Esophagus squamous epithelium (tissue), 5 donors: Measurements from ENCODE around the gene PDZRN4. TPM values are rescaled to one million over a fixed set of nuclear protein-coding genes. Genes with fewer than 3 reads are reported as not detected.
"Not testable (repeated sequence)": the region's sequence is repeated elsewhere in the genome, so short reads cannot be mapped to it uniquely, and the experiment has no call there.

ENCODE experiments used
- DNase-seq: peaks from one replicate; lab custom pipeline; 2025; lab: John Stamatoyannopoulos, UW
- H3K27ac ChIP-seq, 4 donors: fragments of 200-600 bp; sonication (generic); one replicate each; pipeline ENCODE4 v1.5.1; 2016 to 2019; ENCODE audit warnings: mild to moderate bottlenecking in 1 of 4
- H3K27me3 ChIP-seq, 4 donors: fragments of 200-600 bp; sonication (generic); 1 replicate in 3 of 4; 2 replicates in 1 of 4; pipeline versions ENCODE4 v1.5.1 to v1.6.0; 2017 to 2021; ENCODE audit warnings: antibody characterized with exemption in 1 of 4
- H3K36me3 ChIP-seq, 3 donors: fragments of 200-600 bp; sonication (generic); one replicate each; pipeline ENCODE4 v1.5.1; 2016 to 2019
- H3K4me1 ChIP-seq, 3 donors: fragments of 200-600 bp; sonication (generic); one replicate each; pipeline ENCODE4 v1.5.1; 2017 to 2019
- H3K4me3 ChIP-seq, 4 donors: fragments of 200-600 bp; sonication (generic); 1 replicate in 3 of 4; 2 replicates in 1 of 4; pipeline ENCODE4 v1.5.1; 2016 to 2019; ENCODE audit warnings: mild to moderate bottlenecking in 2 of 4, moderate library complexity in 1 of 4
- H3K9me3 ChIP-seq, 3 donors: fragments of 200-600 bp; sonication (generic); one replicate each; pipeline ENCODE4 v1.5.1; 2016 to 2019
- POLR2A ChIP-seq, 4 donors: fragments of 450-650 bp; IDR thresholded peaks; one replicate each; pipeline ENCODE4 v1.6.1; 2017; ENCODE audit warnings: antibody characterized with exemption in 4 of 4, mild to moderate bottlenecking in 4 of 4, moderate library complexity in 3 of 4
- WGBS, 2 donors: methylation state at CpG; one replicate each; pipeline ENCODE4 v1.1.5; 2018; 5-methylcytosine and 5-hydroxymethylcytosine counted together
- intact Hi-C: fragments of 100-400 bp; cut with DNase I; formaldehyde crosslinking; loops from one replicate; pipeline ENCODE4 v1.15.0; 2022
- total RNA-seq, 4 donors: library from RNA; depleted of rRNA; stranded (reverse); fragments of >200 nt; gene quantifications; one replicate each; pipeline ENCODE4 v1.1.0, GENCODE V29; 2016
- TF ChIP-seq, protein P1 (sequence below), 6 experiments: fragments of 450-650 bp in 4 of 6; fragments of 200-600 bp in 2 of 6; sonication (generic) in 2 of 6; IDR thresholded peaks; one replicate each; pipeline ENCODE4 v1.5.1; 2016 to 2019; ENCODE audit warnings: antibody characterized with exemption in 6 of 6, mild to moderate bottlenecking in 4 of 6, moderate library complexity in 4 of 6
- donor health status: DM: yes; HTN: yes; CAD: no.

PDZRN4 gene
- total RNA-seq, 4 donors from 2014 or later, result 0.31 to 22.5 (median 2.1) TPM

- no peaks in the 10 kb centered on the region for H3K27me3 ChIP-seq
- DNase-seq, result no peak
- no peaks in the 10 kb centered on the region for H3K9me3 ChIP-seq
- no peak for TF ChIP-seq POLR2A (IDR thresholded peaks at IDR 0.05)
- TF ChIP-seq, protein P1, sequence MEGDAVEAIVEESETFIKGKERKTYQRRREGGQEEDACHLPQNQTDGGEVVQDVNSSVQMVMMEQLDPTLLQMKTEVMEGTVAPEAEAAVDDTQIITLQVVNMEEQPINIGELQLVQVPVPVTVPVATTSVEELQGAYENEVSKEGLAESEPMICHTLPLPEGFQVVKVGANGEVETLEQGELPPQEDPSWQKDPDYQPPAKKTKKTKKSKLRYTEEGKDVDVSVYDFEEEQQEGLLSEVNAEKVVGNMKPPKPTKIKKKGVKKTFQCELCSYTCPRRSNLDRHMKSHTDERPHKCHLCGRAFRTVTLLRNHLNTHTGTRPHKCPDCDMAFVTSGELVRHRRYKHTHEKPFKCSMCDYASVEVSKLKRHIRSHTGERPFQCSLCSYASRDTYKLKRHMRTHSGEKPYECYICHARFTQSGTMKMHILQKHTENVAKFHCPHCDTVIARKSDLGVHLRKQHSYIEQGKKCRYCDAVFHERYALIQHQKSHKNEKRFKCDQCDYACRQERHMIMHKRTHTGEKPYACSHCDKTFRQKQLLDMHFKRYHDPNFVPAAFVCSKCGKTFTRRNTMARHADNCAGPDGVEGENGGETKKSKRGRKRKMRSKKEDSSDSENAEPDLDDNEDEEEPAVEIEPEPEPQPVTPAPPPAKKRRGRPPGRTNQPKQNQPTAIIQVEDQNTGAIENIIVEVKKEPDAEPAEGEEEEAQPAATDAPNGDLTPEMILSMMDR (IDR thresholded peaks at IDR 0.05), result no peak
- H3K36me3 ChIP-seq, result no peaks in the 10 kb centered on the region
- intact Hi-C loops, result no loop called here
- 70 to 74% methylated on average over 1 of the region's 1 CpG for WGBS, 2 donors
- H3K27ac ChIP-seq, result no peak overlapping the region
- no peaks in the 10 kb centered on the region for H3K4me1 ChIP-seq
- no peak overlapping the region for H3K4me3 ChIP-seq
Measured at GRCh38 chr12:41304526-41304925, 116.4 kb downstream of the PDZRN4 start.

DNA sequence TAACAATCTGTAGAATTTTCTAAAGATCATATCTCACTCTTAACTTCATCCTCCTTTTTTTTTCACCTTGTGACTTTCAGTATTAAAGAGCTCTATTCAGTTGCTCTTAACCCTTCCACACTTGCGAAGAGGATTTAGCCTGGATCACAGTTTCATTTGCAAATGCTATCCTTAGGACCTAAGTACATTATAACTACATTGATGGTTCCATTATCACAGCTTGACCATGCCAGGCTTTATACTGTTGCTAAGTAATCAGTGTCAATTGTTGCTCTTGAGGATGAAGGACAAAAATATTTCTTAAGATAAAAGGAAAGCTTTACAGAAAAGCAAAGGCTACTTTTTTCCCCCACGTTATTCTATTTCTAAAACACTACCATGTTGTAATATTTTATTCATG, 122.2 kb downstream of the PDZRN4 start:
- H3K4me3 ChIP-seq, result no peak overlapping the region
- intact Hi-C loops, result no loop called here
- no peaks in the 10 kb centered on the region for H3K36me3 ChIP-seq
- H3K27me3 ChIP-seq, result no peaks in the 10 kb centered on the region
- H3K27ac ChIP-seq, result no peak overlapping the region
- DNase-seq, result no peak
- no peaks in the 10 kb centered on the region for H3K9me3 ChIP-seq
- TF ChIP-seq, protein P1 (IDR thresholded peaks at IDR 0.05), result no peak
- TF ChIP-seq POLR2A (IDR thresholded peaks at IDR 0.05), result no peak
- 78 to 93% methylated on average over 2 of the region's 2 CpGs for WGBS, 2 donors
- H3K4me1 ChIP-seq, result no peaks in the 10 kb centered on the region

DNA sequence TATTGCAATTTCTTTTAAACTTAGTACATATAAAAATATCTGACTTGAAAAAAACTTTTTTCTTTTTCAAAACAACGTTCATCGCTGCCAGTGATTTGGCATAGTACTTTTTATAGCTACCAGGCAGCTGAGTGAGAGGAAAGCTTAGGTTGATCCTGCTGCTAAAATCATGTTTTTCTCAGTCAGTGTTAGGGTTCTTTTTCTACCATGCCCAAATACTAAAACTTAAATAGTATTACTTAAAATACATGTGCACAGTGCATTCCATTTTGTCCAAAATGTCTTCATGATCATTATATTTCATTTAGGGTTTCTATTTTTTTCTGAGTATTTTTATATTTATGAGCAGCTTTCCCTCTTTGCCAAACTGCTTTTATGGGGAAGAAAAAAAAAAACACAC, 123.8 kb downstream of the PDZRN4 start:
- Histone ChIP-seq H3K36me3 (no peaks in the 10 kb centered on the region), H3K27me3 (no peaks in the 10 kb centered on the region), H3K4me1 (no peaks in the 10 kb centered on the region), H3K9me3 (no peaks in the 10 kb centered on the region), H3K27ac (no peak overlapping the region), H3K4me3 (no peak overlapping the region)
- 83 to 84% methylated on average over 2 of the region's 2 CpGs for WGBS, 2 donors
- intact Hi-C loops, result no loop called here
- no peak for DNase-seq
- TF ChIP-seq, protein P1 (IDR thresholded peaks at IDR 0.05), result no peak
- no peak for TF ChIP-seq POLR2A (IDR thresholded peaks at IDR 0.05)

- H3K4me3 ChIP-seq, H3K27ac ChIP-seq, H3K27me3 ChIP-seq, intact Hi-C loops, DNase-seq, H3K9me3 ChIP-seq, H3K36me3 ChIP-seq, H3K4me1 ChIP-seq: not testable (repeated sequence)
- WGBS, 2 donors, result 64 to 71% methylated on average over 4 of the region's 4 CpGs
Measured at GRCh38 chr12:41312451-41312850, 124.3 kb downstream of the PDZRN4 start.

DNA sequence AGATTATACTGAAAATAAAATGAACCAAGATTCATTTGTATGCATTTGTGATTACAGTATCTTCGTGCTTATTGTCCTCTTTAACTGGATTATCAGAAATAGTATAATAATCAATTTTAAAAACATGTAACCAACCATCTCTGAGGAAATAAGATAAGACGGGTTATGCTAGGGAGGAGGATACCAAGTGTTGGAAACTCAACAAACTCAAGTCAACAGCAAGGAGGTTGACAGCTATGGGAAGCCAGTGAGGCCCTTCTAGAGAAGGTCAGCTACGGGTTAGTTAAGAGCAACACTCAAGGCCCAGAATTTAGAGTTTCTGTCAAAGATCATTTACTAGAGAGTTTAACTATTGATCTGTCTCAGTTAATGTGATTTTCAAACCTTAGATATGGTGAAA, 137.2 kb downstream of the PDZRN4 start:
- H3K9me3 ChIP-seq, result no peaks in the 10 kb centered on the region
- no peaks in the 10 kb centered on the region for H3K27me3 ChIP-seq
- no peak for TF ChIP-seq POLR2A (IDR thresholded peaks at IDR 0.05)
- TF ChIP-seq, protein P1 (IDR thresholded peaks at IDR 0.05), result no peak
- H3K4me1 ChIP-seq, result no peaks in the 10 kb centered on the region
- H3K27ac ChIP-seq, result no peak overlapping the region
- DNase-seq, result no peak
- WGBS, 2 donors, result 75 to 78% methylated on average over 3 of the region's 3 CpGs
- no peak overlapping the region for H3K4me3 ChIP-seq
- intact Hi-C loops, result no loop called here
- no peaks in the 10 kb centered on the region for H3K36me3 ChIP-seq
